Measurements from ENCODE around the gene ALDH1A2. TPM values are rescaled to one million over a fixed set of nuclear protein-coding genes. Genes with fewer than 3 reads are reported as not detected.

ALDH1A2 gene
- total RNA-seq, 1 donor from 2014 or later, result 30.8 TPM

- H3K79me2 ChIP-seq (ENCODE audit: low read depth), result no peaks in the 10 kb centered on the region
- H4K20me1 ChIP-seq (ENCODE audit: low read depth), result no peaks in the 10 kb centered on the region
- H3K4me3 ChIP-seq, result no peak overlapping the region
- H3K27ac ChIP-seq, result no peak overlapping the region
- H3K36me3 Mint-ChIP-seq, result no peaks in the 10 kb centered on the region
- H3K9me3 Mint-ChIP-seq, result no peaks in the 10 kb centered on the region
- H2AFZ ChIP-seq (replicated peaks), result no peak overlapping the region
- no peaks in the 10 kb centered on the region for H3K27me3 ChIP-seq
- no peak for TF ChIP-seq CTCF (IDR thresholded peaks at IDR 0.05)
- no peak for TF ChIP-seq EZH2 (IDR thresholded peaks at IDR 0.05)
- no peak for TF ChIP-seq EZH2phosphoT487 (IDR thresholded peaks at IDR 0.05)
- no peak for DNase-seq (ENCODE audit: low spot score)
- H3K9me3 ChIP-seq (ENCODE audit: low read depth), result no peaks in the 10 kb centered on the region
- H3K4me3 Mint-ChIP-seq, result no peak overlapping the region
- no peak overlapping the region for H3K4me2 ChIP-seq
- H3K9ac ChIP-seq, result no peak overlapping the region
- no peaks in the 10 kb centered on the region for H3K36me3 ChIP-seq
- H3K27me3 Mint-ChIP-seq (ENCODE audit: insufficient read depth, low read depth), result no peaks in the 10 kb centered on the region
- no peak overlapping the region for H3K27ac Mint-ChIP-seq
- no peaks in the 10 kb centered on the region for H3K4me1 Mint-ChIP-seq
- H3F3A ChIP-seq (ENCODE audit: low read depth), result no peaks in the 10 kb centered on the region
- no peaks in the 10 kb centered on the region for H3K4me1 ChIP-seq
These were observed 133.9 kb downstream of the ALDH1A2 start for GRCh38 chr15:57931570-57931969.

- H3K27me3 ChIP-seq, result no peaks in the 10 kb centered on the region
- no peaks in the 10 kb centered on the region for H3K27me3 Mint-ChIP-seq (ENCODE audit: insufficient read depth, low read depth)
- no peak overlapping the region for H3K4me2 ChIP-seq
- H3K27ac ChIP-seq, result no peak overlapping the region
- H3K36me3 ChIP-seq, result no peaks in the 10 kb centered on the region
- DNase-seq (ENCODE audit: low spot score), result no peak
- no peaks in the 10 kb centered on the region for H3F3A ChIP-seq (ENCODE audit: low read depth)
- no peaks in the 10 kb centered on the region for H4K20me1 ChIP-seq (ENCODE audit: low read depth)
- no peak for TF ChIP-seq EZH2 (IDR thresholded peaks at IDR 0.05)
- TF ChIP-seq EZH2phosphoT487 (IDR thresholded peaks at IDR 0.05), result no peak
- TF ChIP-seq CTCF (IDR thresholded peaks at IDR 0.05), result no peak
- H2AFZ ChIP-seq (replicated peaks), result no peak overlapping the region
- no peak overlapping the region for H3K9ac ChIP-seq
- no peak overlapping the region for H3K4me3 Mint-ChIP-seq
- no peaks in the 10 kb centered on the region for H3K79me2 ChIP-seq (ENCODE audit: low read depth)
- no peak overlapping the region for H3K4me3 ChIP-seq
- no peaks in the 10 kb centered on the region for H3K36me3 Mint-ChIP-seq
- H3K4me1 Mint-ChIP-seq, result no peaks in the 10 kb centered on the region
- no peaks in the 10 kb centered on the region for H3K4me1 ChIP-seq
- H3K9me3 ChIP-seq (ENCODE audit: low read depth), result no peaks in the 10 kb centered on the region
- H3K9me3 Mint-ChIP-seq, result no peaks in the 10 kb centered on the region
- H3K27ac Mint-ChIP-seq, result no peak overlapping the region
These were observed 138.3 kb downstream of the ALDH1A2 start for GRCh38 chr15:57927091-57927631.

- no peak for DNase-seq (ENCODE audit: low spot score)
- Mint-ChIP-seq H3K9me3 (no peaks in the 10 kb centered on the region), H3K4me3 (no peak overlapping the region), H3K27ac (no peak overlapping the region), H3K27me3 (ENCODE audit: insufficient read depth, low read depth) (no peaks in the 10 kb centered on the region), H3K4me1 (no peaks in the 10 kb centered on the region), H3K36me3 (no peaks in the 10 kb centered on the region)
- Histone ChIP-seq H3K4me2 (no peak overlapping the region), H3K9ac (no peak overlapping the region), H2AFZ (replicated peaks) (no peak overlapping the region), H3K27ac (no peak overlapping the region), H3K79me2 (ENCODE audit: low read depth) (no peaks in the 10 kb centered on the region), H4K20me1 (ENCODE audit: low read depth) (no peaks in the 10 kb centered on the region), H3K27me3 (no peaks in the 10 kb centered on the region), H3K9me3 (ENCODE audit: low read depth) (no peaks in the 10 kb centered on the region), H3F3A (ENCODE audit: low read depth) (no peaks in the 10 kb centered on the region), H3K4me1 (no peaks in the 10 kb centered on the region), H3K36me3 (no peaks in the 10 kb centered on the region), H3K4me3 (no peak overlapping the region)
- TF ChIP-seq EZH2 (IDR thresholded peaks at IDR 0.05) (no peak), EZH2phosphoT487 (IDR thresholded peaks at IDR 0.05) (no peak), CTCF (IDR thresholded peaks at IDR 0.05) (no peak)
These were observed 139.9 kb downstream of the ALDH1A2 start for GRCh38 chr15:57925650-57926049.
